Measurements from ENCODE around the gene STMND1. TPM values are rescaled to one million over a fixed set of nuclear protein-coding genes. Genes with fewer than 3 reads are reported as not detected.

Gene STMND1
- total RNA-seq, 2 experiments from 2014 or later = not detected

DNA sequence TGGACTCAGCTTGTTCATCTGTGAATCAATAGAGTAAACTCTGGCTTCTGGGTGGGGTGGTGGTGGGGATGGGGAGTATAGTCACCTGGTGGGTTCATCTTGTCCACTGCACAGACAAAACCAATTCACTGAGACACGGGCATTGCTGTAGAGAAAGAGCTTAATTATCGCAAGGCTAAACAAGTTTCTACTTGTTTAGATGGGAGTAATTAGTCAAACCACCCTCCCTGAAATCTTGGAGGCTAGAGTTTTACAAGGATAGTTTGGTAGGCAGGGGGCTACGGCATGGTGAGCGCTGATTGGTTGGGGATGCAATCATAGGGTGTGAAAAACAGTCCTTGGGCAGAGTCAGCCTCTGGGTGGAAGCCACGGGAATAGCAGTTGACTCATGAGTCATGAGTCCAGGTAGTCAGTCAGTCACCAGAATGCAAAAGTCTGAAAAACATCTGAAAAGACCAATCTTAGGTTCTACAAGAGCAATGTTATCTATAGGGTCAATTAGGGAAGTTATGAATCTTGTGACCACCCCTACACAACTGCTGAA is 77.8 kb downstream of the STMND1 start:
- POLR2A ChIA-PET = no interaction called here
- DNase-seq (no peak), ATAC-seq (no peak)
- Mint-ChIP-seq H3K4me1 (ENCODE audit: low read depth) (no peaks in the 10 kb centered on the region), H3K27me3 (peaks cover 6% of the 10 kb centered on the region), H3K27ac (no peak overlapping the region), H3K4me3 (no peak overlapping the region), H3K36me3 (ENCODE audit: low read depth) (no peaks in the 10 kb centered on the region), H3K9me3 (no peaks in the 10 kb centered on the region)
- intact Hi-C loops (cut with micrococcal nuclease) = no loop called here
- TF ChIP-seq, protein P1, sequence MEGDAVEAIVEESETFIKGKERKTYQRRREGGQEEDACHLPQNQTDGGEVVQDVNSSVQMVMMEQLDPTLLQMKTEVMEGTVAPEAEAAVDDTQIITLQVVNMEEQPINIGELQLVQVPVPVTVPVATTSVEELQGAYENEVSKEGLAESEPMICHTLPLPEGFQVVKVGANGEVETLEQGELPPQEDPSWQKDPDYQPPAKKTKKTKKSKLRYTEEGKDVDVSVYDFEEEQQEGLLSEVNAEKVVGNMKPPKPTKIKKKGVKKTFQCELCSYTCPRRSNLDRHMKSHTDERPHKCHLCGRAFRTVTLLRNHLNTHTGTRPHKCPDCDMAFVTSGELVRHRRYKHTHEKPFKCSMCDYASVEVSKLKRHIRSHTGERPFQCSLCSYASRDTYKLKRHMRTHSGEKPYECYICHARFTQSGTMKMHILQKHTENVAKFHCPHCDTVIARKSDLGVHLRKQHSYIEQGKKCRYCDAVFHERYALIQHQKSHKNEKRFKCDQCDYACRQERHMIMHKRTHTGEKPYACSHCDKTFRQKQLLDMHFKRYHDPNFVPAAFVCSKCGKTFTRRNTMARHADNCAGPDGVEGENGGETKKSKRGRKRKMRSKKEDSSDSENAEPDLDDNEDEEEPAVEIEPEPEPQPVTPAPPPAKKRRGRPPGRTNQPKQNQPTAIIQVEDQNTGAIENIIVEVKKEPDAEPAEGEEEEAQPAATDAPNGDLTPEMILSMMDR (IDR thresholded peaks at IDR 0.05) = no peak
- CTCF ChIA-PET = no interaction called here

Other genes starting within 250 kb of the STMND1 start
- gene RBM24, start 179.3 kb downstream of the STMND1 start, total RNA-seq = not detected

Data from activated CD8-positive, alpha-beta T cell treated with anti-CD3 and anti-CD28 coated beads for 36 hours (primary cell).